Neural progenitor cell (in vitro differentiated cells): ENCODE results near the gene SP7. TPM values are rescaled to one million over a fixed set of nuclear protein-coding genes. Genes with fewer than 3 reads are reported as not detected.

Source experiments
- DNase-seq: peaks from one replicate; pipeline ENCODE4 v3.0.0-alpha.2; 2016; ENCODE audit warnings: low spot score
- H2AFZ ChIP-seq: fragments of 200-600 bp; sonication (generic); replicated peaks from 2 replicates; pipeline ENCODE4 v1.6.1; 2016; ENCODE audit warnings: antibody characterized with exemption
- H3F3A ChIP-seq: fragments of 200-600 bp; sonication (generic); 2 replicates; pipeline ENCODE4 v1.6.1; 2016; ENCODE audit warnings: antibody characterized with exemption, low read depth
- H3K27ac ChIP-seq: fragments of 200-600 bp; sonication (generic); 2 replicates; pipeline ENCODE4 v1.5.1; 2016; ENCODE audit warnings: mild to moderate bottlenecking
- H3K27me3 ChIP-seq: fragments of 200-600 bp; sonication (generic); 2 replicates; pipeline ENCODE4 v1.6.1; 2016; ENCODE audit warnings: mild to moderate bottlenecking, moderate library complexity
- H3K36me3 ChIP-seq: fragments of 200-600 bp; sonication (generic); 2 replicates; pipeline ENCODE4 v1.5.1; 2016
- H3K4me1 ChIP-seq: fragments of 200-600 bp; sonication (generic); 2 replicates; pipeline ENCODE4 v1.6.1; 2016; ENCODE audit warnings: mixed run types
- H3K4me2 ChIP-seq: fragments of 200-600 bp; sonication (generic); 2 replicates; pipeline ENCODE4 v1.6.1; 2016
- H3K4me3 ChIP-seq: fragments of 200-600 bp; sonication (generic); 2 replicates; pipeline ENCODE4 v1.5.1; 2016
- H3K79me2 ChIP-seq: fragments of 200-600 bp; sonication (generic); 2 replicates; pipeline ENCODE4 v1.6.1; 2016; ENCODE audit warnings: low read depth
- H3K9ac ChIP-seq: fragments of 200-600 bp; sonication (generic); 2 replicates; pipeline ENCODE4 v1.6.1; 2016
- H3K9me3 ChIP-seq: fragments of 200-600 bp; sonication (generic); 2 replicates; pipeline ENCODE4 v1.5.1; 2016; ENCODE audit warnings: low read depth
- H4K20me1 ChIP-seq: fragments of 200-600 bp; sonication (generic); 2 replicates; pipeline ENCODE4 v1.6.1; 2016; ENCODE audit warnings: low read depth
- H3K27ac Mint-ChIP-seq: 3 replicates; pipeline ENCODE4 v1.8.0; 2021; ENCODE audit warnings: mixed read lengths
- H3K27me3 Mint-ChIP-seq: 2 replicates; pipeline ENCODE4 v1.8.0; 2022; ENCODE audit warnings: low read depth, mild to moderate bottlenecking, inconsistent platforms, moderate library complexity, mixed read lengths; ENCODE audit not compliant: insufficient read depth
- H3K36me3 Mint-ChIP-seq: 3 replicates; pipeline ENCODE4 v1.8.0; 2021; ENCODE audit warnings: mixed read lengths
- H3K4me1 Mint-ChIP-seq: 3 replicates; pipeline ENCODE4 v1.8.0; 2021; ENCODE audit warnings: mixed read lengths
- H3K4me3 Mint-ChIP-seq: 3 replicates; pipeline ENCODE4 v1.8.0; 2021; ENCODE audit warnings: mild to moderate bottlenecking, moderate library complexity, mixed read lengths
- H3K9me3 Mint-ChIP-seq: 3 replicates; pipeline ENCODE4 v1.8.0; 2020; ENCODE audit warnings: mixed read lengths
- EZH2 ChIP-seq: fragments of 200-600 bp; sonication (generic); IDR thresholded peaks from 2 replicates; pipeline ENCODE4 v1.6.1; 2017; ENCODE audit warnings: antibody characterized with exemption, mild to moderate bottlenecking, moderate library complexity
- EZH2phosphoT487 ChIP-seq: fragments of 200-600 bp; sonication (generic); IDR thresholded peaks from 2 replicates; pipeline ENCODE4 v1.6.1; 2017; ENCODE audit warnings: antibody characterized with exemption
- total RNA-seq: library from RNA; depleted of rRNA; stranded (reverse); fragments of >200 nt; gene quantifications from 2 replicates; pipeline ENCODE4 v1.2.3, GENCODE V29; 2015; ENCODE audit warnings: low replicate concordance
- TF ChIP-seq, protein P1 (sequence below): fragments of 200-600 bp; sonication (generic); IDR thresholded peaks from 2 replicates; pipeline ENCODE4 v1.5.1; 2017; ENCODE audit warnings: antibody characterized with exemption, mild to moderate bottlenecking

Gene SP7
- total RNA-seq, 1 donor from 2014 or later, result 0.90 TPM

DNA sequence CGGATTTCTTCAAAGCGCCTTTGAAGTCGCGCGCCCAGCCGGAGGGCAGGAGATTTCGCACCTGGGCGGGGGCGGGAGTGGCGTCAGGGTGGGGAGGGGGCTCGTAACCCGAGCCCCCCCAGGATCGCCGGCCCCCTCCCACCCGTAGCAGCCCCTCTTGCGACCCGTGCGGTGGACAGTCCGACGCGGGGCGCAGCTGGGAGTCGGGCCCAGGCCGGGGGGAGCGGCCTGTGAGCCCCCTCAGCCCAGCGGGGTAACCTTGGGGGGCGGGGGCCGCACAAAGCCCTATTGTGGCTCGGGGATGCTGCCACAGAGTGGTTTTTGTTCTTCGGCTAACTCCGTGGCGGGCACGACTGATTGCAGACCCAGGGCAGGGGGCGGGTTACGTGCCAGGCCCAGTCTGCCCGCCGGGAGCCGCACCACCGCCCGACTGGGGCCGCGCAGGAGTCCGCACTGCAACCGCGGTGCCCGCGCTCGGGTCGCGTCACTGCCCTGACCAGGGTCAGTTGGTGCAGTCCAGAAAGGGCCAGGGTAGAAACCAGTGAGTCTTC lies 10.6 kb downstream of the SP7 start:
- Histone ChIP-seq H3K79me2 (peaks cover 4% of the 10 kb centered on the region), H2AFZ (peak overlapping the region; percentile 86), H3K4me1 (peaks cover 30% of the 10 kb centered on the region)

DNA sequence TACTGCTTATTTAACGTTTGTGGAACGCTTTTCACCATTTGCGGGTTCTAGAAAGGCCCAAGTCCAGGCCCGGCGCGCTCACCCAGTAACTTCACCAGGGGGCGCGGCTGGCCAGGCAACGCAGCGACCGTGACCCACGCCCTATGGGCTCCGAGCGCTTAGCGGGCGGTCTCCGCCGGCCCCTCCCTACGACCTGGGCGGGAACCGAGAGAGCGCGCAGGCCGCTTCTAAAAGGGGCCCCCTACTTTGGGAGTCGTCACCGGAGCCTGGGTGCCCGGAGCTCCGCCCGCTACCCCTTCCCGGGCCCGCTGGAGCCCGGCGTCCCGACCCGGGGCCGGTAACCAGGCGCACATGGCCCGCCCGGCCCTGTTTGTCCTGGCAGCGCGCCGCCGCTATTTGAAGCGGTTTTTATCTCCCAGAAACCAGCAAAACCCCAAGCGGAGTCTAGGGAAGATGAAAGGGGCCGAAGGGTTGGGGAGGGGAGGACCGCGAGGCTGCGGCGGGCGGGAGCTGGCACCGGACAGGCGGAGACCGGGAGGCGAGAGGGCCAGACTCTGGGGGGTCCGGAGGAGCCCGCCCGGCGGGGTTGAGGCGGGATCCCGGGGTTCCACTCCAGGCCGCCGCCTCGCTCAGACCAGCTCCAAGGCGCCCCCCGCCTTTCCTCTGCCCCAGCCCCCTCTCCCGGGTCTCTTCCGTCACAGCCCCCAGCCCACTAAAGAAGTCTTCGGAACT lies 11.2 kb downstream of the SP7 start:
- H3F3A ChIP-seq, result peaks cover 49% of the 10 kb centered on the region
- H3K9me3 ChIP-seq, result no peaks in the 10 kb centered on the region
- peak; percentile 90 for DNase-seq
- no peaks in the 10 kb centered on the region for H3K36me3 Mint-ChIP-seq
- H3K4me1 ChIP-seq, result peaks cover 30% of the 10 kb centered on the region
- peak; percentile 57 for TF ChIP-seq EZH2
- TF ChIP-seq, protein P1, sequence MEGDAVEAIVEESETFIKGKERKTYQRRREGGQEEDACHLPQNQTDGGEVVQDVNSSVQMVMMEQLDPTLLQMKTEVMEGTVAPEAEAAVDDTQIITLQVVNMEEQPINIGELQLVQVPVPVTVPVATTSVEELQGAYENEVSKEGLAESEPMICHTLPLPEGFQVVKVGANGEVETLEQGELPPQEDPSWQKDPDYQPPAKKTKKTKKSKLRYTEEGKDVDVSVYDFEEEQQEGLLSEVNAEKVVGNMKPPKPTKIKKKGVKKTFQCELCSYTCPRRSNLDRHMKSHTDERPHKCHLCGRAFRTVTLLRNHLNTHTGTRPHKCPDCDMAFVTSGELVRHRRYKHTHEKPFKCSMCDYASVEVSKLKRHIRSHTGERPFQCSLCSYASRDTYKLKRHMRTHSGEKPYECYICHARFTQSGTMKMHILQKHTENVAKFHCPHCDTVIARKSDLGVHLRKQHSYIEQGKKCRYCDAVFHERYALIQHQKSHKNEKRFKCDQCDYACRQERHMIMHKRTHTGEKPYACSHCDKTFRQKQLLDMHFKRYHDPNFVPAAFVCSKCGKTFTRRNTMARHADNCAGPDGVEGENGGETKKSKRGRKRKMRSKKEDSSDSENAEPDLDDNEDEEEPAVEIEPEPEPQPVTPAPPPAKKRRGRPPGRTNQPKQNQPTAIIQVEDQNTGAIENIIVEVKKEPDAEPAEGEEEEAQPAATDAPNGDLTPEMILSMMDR, result peak; percentile 72
- peak; percentile 52 for TF ChIP-seq EZH2phosphoT487
- peaks cover 6% of the 10 kb centered on the region for H3K27me3 Mint-ChIP-seq
- no peaks in the 10 kb centered on the region for H3K36me3 ChIP-seq
- peaks cover 53% of the 10 kb centered on the region for H3K4me1 Mint-ChIP-seq
- H2AFZ ChIP-seq, result peak overlapping the region; percentile 86
- no peak overlapping the region for H3K9ac ChIP-seq
- H3K79me2 ChIP-seq, result peaks cover 10% of the 10 kb centered on the region
- H3K27ac ChIP-seq, result no peak overlapping the region
- H4K20me1 ChIP-seq, result no peaks in the 10 kb centered on the region
- peak overlapping the region; percentile 90 for H3K4me2 ChIP-seq
- H3K4me3 ChIP-seq, result peak overlapping the region; percentile 64
- H3K27ac Mint-ChIP-seq, result peak overlapping the region; percentile 65
- peaks cover 48% of the 10 kb centered on the region for H3K27me3 ChIP-seq
- peak overlapping the region; percentile 84 for H3K4me3 Mint-ChIP-seq
- H3K9me3 Mint-ChIP-seq, result no peaks in the 10 kb centered on the region

More for the DNA sequence above, 10.6 kb downstream of the SP7 start:
- Histone ChIP-seq H3K27ac (no peak overlapping the region), H3F3A (peaks cover 49% of the 10 kb centered on the region), H3K9me3 (no peaks in the 10 kb centered on the region), H4K20me1 (no peaks in the 10 kb centered on the region), H3K4me2 (peak overlapping the region; percentile 90), H3K27me3 (peaks cover 48% of the 10 kb centered on the region), H3K36me3 (no peaks in the 10 kb centered on the region), H3K9ac (no peak overlapping the region), H3K4me3 (peak overlapping the region; percentile 64)
- TF ChIP-seq EZH2phosphoT487, result no peak
- TF ChIP-seq, protein P1, result peak; percentile 6
- no peak for TF ChIP-seq EZH2
- Mint-ChIP-seq H3K4me1 (peaks cover 49% of the 10 kb centered on the region), H3K9me3 (no peaks in the 10 kb centered on the region), H3K27me3 (peaks cover 6% of the 10 kb centered on the region), H3K36me3 (no peaks in the 10 kb centered on the region), H3K4me3 (peak overlapping the region; percentile 85), H3K27ac (no peak overlapping the region)
- DNase-seq, result peak; percentile 70

DNA sequence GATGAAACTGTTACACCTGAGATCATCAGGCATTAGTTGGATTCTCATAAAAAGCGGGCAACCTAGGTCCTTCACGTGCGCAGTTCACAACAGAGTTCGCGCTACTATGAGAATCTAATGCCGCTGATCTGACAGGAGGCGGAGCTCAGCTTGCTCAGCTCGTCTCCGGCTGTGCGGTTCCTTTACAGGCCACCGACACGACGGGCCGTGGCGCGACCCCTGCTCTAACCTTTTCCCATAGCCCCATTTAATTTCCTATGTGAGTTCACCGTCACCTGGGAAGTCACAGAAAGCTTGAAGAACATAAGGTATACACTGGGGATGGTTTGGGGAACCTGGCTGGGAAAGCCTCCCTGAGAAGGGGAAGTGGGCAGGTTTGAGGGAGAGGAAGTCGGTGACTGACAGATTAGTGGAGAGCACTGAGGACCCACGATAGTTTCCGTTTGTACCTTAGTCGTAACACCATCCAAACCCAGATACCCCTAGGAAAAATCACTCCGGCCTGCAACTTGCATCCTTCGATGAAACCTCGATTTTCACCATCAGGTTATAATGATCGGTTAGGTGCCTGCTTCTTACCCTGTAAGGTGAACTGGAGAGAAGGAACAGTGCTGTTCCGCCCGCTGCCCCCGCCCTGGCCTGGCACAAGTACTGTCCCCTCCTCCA lies 11.9 kb downstream of the SP7 start:
- Mint-ChIP-seq H3K27ac (peak overlapping the region; percentile 65), H3K27me3 (peaks cover 4% of the 10 kb centered on the region), H3K36me3 (no peaks in the 10 kb centered on the region), H3K4me3 (peak overlapping the region; percentile 84), H3K9me3 (no peaks in the 10 kb centered on the region), H3K4me1 (peaks cover 52% of the 10 kb centered on the region)
- peak overlapping the region; percentile 64 for H3K4me3 ChIP-seq
- peaks cover 30% of the 10 kb centered on the region for H3K4me1 ChIP-seq
- H4K20me1 ChIP-seq, result no peaks in the 10 kb centered on the region
- peak overlapping the region; percentile 90 for H3K4me2 ChIP-seq
- H3K79me2 ChIP-seq, result peaks cover 12% of the 10 kb centered on the region
- H3K27ac ChIP-seq, result no peak overlapping the region
- peaks cover 49% of the 10 kb centered on the region for H3F3A ChIP-seq
- no peaks in the 10 kb centered on the region for H3K9me3 ChIP-seq
- H2AFZ ChIP-seq, result no peak overlapping the region
- H3K9ac ChIP-seq, result no peak overlapping the region
- peaks cover 48% of the 10 kb centered on the region for H3K27me3 ChIP-seq
- peak; percentile 64 for DNase-seq
- no peaks in the 10 kb centered on the region for H3K36me3 ChIP-seq
- TF ChIP-seq EZH2 (peak; percentile 28), EZH2phosphoT487 (no peak)
- TF ChIP-seq, protein P1, result no peak
